Natural killer cell (primary cell): Measurements from ENCODE around the gene ARHGEF4. TPM values are rescaled to one million over a fixed set of nuclear protein-coding genes. Genes with fewer than 3 reads are reported as not detected.
A peak's percentile ranks its signal among the peaks of the same experiment; 100 is the strongest.

Experiments
- ATAC-seq, 3 donors: fragments of 150-1000 bp in 2 of 3; fragments of 200-7000 bp in 1 of 3; cut with Tn5 transposase; 1 replicate in 1 of 3; 2 replicates in 2 of 3; pipeline ENCODE4 v1.10.0; 2021; ENCODE audit warnings: mild to moderate bottlenecking in 2 of 3, moderate library complexity in 2 of 3
- DNase-seq, 2 donors: peaks; one replicate each; pipeline versions ENCODE4 v3.0.0 to v3.0.0-alpha.2; 2013 to 2021; ENCODE audit warnings: mixed read lengths in 1 of 2
- H3K27ac ChIP-seq: one replicate; pipeline ENCODE4 v1.5.1; 2013; ENCODE audit warnings: mild to moderate bottlenecking, low read length
- H3K27me3 ChIP-seq: one replicate; pipeline ENCODE4 v1.6.1; 2013; ENCODE audit warnings: low read length; ENCODE audit not compliant: control insufficient read depth, insufficient read depth
- H3K36me3 ChIP-seq: one replicate; pipeline ENCODE4 v1.6.1; 2013; ENCODE audit warnings: low read length; ENCODE audit not compliant: control insufficient read depth, insufficient read depth
- H3K4me1 ChIP-seq: one replicate; pipeline ENCODE4 v1.6.1; 2013; ENCODE audit warnings: low read length; ENCODE audit not compliant: control insufficient read depth, insufficient read depth
- H3K4me3 ChIP-seq: one replicate; pipeline ENCODE4 v1.5.1; 2013; ENCODE audit warnings: low read length
- H3K9me3 ChIP-seq: one replicate; pipeline ENCODE4 v1.6.1; 2013; ENCODE audit warnings: low read length; ENCODE audit not compliant: control insufficient read depth, insufficient read depth
- H3K27ac Mint-ChIP-seq, 2 donors: one replicate each; pipeline ENCODE4 v1.8.0; 2022; ENCODE audit warnings: mild to moderate bottlenecking in 2 of 2, mixed read lengths in 2 of 2, moderate library complexity in 1 of 2
- H3K27me3 Mint-ChIP-seq, 2 donors: one replicate each; pipeline ENCODE4 v1.8.0; 2022; ENCODE audit warnings: low read depth in 2 of 2, mixed read lengths in 2 of 2
- H3K36me3 Mint-ChIP-seq: one replicate; pipeline ENCODE4 v1.8.0; 2022; ENCODE audit warnings: mixed read lengths
- H3K4me1 Mint-ChIP-seq, 2 donors: one replicate each; pipeline ENCODE4 v1.8.0; 2022; ENCODE audit warnings: mixed read lengths in 2 of 2
- H3K4me3 Mint-ChIP-seq: one replicate; pipeline ENCODE4 v1.8.0; 2022; ENCODE audit warnings: mild to moderate bottlenecking, moderate library complexity, mixed read lengths
- H3K9me3 Mint-ChIP-seq, 2 donors: one replicate each; pipeline ENCODE4 v1.8.0; 2022; ENCODE audit warnings: mixed read lengths in 2 of 2
- WGBS: methylation state at CpG from one replicate; pipeline ENCODE4 v1.1.7; 2013; ENCODE audit warnings: missing lambda C conversion rate; ENCODE audit not compliant: insufficient coverage; 5-methylcytosine and 5-hydroxymethylcytosine counted together
- intact Hi-C: fragments of 100-400 bp; cut with micrococcal nuclease; formaldehyde crosslinking; loops from one replicate; pipeline ENCODE4 v1.14.2; 2022
- total RNA-seq, 4 donors: library from RNA; stranded (reverse); fragments of 120-200 nt in 1 of 4; gene quantifications; one replicate each; pipeline versions ENCODE4 v1.2.3 to v1.2.4, GENCODE V29; 2013 to 2022
- TF ChIP-seq, protein P1 (sequence below): fragments of 200-600 bp; IDR thresholded peaks from one replicate; pipeline ENCODE4 v1.8.0; 2022; ENCODE audit warnings: antibody characterized with exemption

Gene ARHGEF4
- total RNA-seq, 3 donors from 2014 or later (not counting 1 experiment from before 2014, with no cell fraction given) = 0.11 TPM; not detected in 2

DNA sequence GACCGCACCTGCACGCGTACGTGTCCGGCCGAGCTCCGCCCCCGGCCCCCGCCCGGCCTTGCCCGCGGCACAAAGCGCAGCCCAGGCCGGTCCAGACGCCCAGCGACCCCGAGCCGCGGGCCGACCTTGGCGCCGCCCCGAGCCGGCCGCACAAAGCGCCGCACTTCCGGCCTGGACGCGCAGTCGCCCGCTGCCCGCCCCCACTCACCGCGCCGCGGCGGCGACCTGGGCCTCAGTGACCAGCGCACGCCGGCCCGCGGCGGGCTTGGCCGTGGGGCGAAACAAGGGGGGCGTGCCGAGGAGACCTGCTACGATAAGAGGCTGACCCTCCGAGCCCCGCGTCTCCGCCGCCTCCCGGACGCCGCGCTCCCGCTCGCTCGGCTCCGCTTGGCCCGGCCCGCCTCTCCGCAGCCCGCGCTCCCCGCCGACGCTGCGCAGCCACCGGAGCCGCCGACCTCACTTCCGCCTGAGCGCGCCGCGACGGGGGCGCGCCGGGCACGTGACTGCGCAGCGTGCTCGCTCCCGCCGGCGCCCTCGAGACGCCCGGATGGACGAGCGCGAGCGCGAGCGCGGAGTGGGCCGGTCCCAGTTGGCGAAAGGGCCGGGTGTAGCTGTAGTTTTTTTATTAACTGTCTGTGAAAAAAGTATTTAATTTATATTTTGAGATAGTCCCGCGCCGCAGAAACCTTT is 256.4 kb downstream of the ARHGEF4 start, which contains the start of gene FAM168B:
TSS of gene FAM168B (minus strand) at position 455 of the 690 bp plus-strand sequence. CDS start 10,814 bp downstream, outside the sequence.
- peaks cover 15 to 22% of the 10 kb centered on the region in 2 donors for H3K4me1 Mint-ChIP-seq
- intact Hi-C loops = loop anchor here (1.0 kb wide), 1 partner anchor 11 kb away; no protein-coding TSS in a partner anchor
- TF ChIP-seq, protein P1, sequence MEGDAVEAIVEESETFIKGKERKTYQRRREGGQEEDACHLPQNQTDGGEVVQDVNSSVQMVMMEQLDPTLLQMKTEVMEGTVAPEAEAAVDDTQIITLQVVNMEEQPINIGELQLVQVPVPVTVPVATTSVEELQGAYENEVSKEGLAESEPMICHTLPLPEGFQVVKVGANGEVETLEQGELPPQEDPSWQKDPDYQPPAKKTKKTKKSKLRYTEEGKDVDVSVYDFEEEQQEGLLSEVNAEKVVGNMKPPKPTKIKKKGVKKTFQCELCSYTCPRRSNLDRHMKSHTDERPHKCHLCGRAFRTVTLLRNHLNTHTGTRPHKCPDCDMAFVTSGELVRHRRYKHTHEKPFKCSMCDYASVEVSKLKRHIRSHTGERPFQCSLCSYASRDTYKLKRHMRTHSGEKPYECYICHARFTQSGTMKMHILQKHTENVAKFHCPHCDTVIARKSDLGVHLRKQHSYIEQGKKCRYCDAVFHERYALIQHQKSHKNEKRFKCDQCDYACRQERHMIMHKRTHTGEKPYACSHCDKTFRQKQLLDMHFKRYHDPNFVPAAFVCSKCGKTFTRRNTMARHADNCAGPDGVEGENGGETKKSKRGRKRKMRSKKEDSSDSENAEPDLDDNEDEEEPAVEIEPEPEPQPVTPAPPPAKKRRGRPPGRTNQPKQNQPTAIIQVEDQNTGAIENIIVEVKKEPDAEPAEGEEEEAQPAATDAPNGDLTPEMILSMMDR = no peak
- H3K4me3 Mint-ChIP-seq = peak within 1 kb of the TSS; percentile 93
- peak within 1 kb of the TSS; percentile 87 to 98 for H3K27ac Mint-ChIP-seq
- peak; percentile 92 to 97 for DNase-seq
- Histone ChIP-seq H3K27me3 (no peaks in the 10 kb centered on the region), H3K9me3 (no peaks in the 10 kb centered on the region), H3K4me1 (peaks cover 20% of the 10 kb centered on the region), H3K4me3 (peak within 1 kb of the TSS; percentile 69), H3K36me3 (peaks cover 4% of the 10 kb centered on the region), H3K27ac (peak within 1 kb of the TSS; percentile 76)
- no peaks in the 10 kb centered on the region for H3K36me3 Mint-ChIP-seq
- no peaks in the 10 kb centered on the region for H3K9me3 Mint-ChIP-seq
- ATAC-seq = peak; percentile 79 to 95 (median 86)
- no peaks in the 10 kb centered on the region for H3K27me3 Mint-ChIP-seq
- WGBS = under 1% methylated on average over 107 of the region's 107 CpGs

DNA sequence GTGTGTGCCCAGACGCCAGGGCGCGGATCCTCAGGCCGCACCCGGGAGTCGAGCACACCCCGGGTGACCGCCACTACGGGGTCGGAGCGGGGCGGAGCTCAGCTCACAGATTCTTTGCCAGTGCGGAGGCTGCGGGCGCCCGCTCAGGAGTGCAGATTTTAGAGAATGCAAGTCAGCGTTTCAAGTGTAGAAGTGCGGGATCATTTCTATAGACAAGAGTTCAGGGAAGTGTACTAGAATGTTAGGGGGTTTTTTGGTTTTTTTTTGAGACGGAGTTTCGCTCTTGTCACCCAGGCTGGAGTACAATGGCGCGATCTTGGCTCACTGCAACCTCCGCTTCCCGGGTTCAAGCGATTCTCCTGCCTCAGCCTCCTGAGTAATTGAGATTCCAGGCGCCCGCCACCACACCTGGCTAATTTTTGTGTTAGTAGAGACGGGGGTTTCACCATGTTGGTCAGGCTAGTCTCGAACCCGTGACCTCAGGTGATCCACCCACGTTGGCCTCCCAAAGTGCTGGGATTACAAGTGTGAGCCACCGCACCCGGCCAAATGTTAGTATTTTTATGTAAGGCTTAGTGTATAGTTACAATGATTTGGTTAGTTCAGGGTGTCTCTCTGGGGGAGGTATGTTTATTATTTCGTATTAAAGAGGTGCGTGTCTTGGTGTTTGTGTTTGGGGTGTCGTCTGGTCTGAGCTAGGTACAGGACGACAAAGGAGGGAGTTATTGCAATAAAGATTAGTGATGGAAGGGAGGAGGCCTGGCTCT is 257.2 kb downstream of the ARHGEF4 start:
- DNase-seq = peak in 1 of 2 donors; percentile 17
- 11% methylated on average over 37 of the region's 37 CpGs for WGBS
- Histone ChIP-seq H3K36me3 (no peaks in the 10 kb centered on the region), H3K4me1 (peaks cover 20% of the 10 kb centered on the region), H3K9me3 (no peaks in the 10 kb centered on the region), H3K27me3 (no peaks in the 10 kb centered on the region), H3K4me3 (peak overlapping the region; percentile 69), H3K27ac (peak overlapping the region; percentile 76)
- intact Hi-C loops = loop anchor here (1.0 kb wide), 1 partner anchor 10 kb away; no protein-coding TSS in a partner anchor
- Mint-ChIP-seq H3K27me3 (no peaks in the 10 kb centered on the region), H3K4me1 (peaks cover 15 to 16% of the 10 kb centered on the region in 2 donors), H3K27ac (peak overlapping the region; percentile 87 to 98), H3K9me3 (no peaks in the 10 kb centered on the region), H3K36me3 (no peaks in the 10 kb centered on the region), H3K4me3 (peak overlapping the region; percentile 91)
- peak; percentile 74 to 83 (median 76) for ATAC-seq
- TF ChIP-seq, protein P1 = no peak

DNA sequence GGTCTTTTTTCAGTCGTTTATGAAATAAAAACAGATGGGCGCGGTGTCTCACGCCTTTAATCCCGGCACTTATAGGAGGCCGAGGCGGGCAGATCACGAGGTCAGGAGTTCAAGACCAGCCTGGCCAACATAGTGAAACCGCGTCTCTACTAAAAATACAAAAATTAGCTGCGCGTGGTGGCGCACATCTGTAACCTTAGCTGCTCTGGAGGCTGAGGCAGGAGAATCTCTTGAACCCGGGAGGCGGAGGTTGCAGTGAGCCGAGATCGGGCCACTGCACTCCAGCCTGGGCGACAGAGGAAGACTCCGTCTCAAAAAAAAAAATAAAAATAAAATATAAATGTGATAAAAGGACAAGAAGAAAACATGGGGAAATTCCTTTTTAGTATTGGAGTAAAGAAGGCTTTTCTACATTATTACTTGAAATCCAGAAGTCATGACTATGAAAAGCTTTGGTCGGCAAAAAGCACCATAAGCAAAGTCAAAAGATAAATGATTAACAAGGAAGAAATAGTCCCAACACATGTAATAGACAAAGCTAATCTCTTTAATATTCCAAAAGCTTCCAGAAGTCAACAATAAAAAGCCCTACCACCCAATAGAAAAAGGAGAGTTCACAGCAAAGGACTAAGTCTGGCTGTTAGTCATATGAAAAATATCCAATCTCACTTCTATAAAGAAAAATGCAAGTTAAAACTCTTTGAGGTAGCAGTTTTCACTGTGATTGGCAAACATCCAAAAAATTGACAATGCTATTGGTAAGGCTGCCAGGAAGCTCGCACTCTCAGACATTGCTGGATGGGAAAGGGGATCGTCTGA is 258.0 kb downstream of the ARHGEF4 start:
- Mint-ChIP-seq H3K4me1 (peaks cover 15 to 16% of the 10 kb centered on the region in 2 donors), H3K9me3 (no peaks in the 10 kb centered on the region), H3K4me3 (peak overlapping the region; percentile 91), H3K27ac (peak overlapping the region; percentile 87 to 98), H3K27me3 (no peaks in the 10 kb centered on the region), H3K36me3 (no peaks in the 10 kb centered on the region)
- Histone ChIP-seq H3K4me3 (peak overlapping the region; percentile 69), H3K27me3 (no peaks in the 10 kb centered on the region), H3K36me3 (no peaks in the 10 kb centered on the region), H3K4me1 (peaks cover 20% of the 10 kb centered on the region), H3K27ac (no peak overlapping the region), H3K9me3 (no peaks in the 10 kb centered on the region)
- TF ChIP-seq, protein P1 = no peak
- no peak for DNase-seq
- intact Hi-C loops = no loop called here
- WGBS = 91% methylated on average over 19 of the region's 22 CpGs
- ATAC-seq = no peak

Other genes with a start within 250 kb of the ARHGEF4 start
- gene CFC1, start 237.3 kb upstream of the ARHGEF4 start, total RNA-seq = not detected
- gene POTEJ, start 225.5 kb upstream of the ARHGEF4 start, total RNA-seq = not detected
- not detected for gene GPR148, start 107.8 kb upstream of the ARHGEF4 start, total RNA-seq
- not detected for gene AMER3, start 81.4 kb upstream of the ARHGEF4 start, total RNA-seq